IMR-90 (cell line): ENCODE measurements around the gene VIPR2.

Experiments
- BHLHE40 ChIP-seq: fragments of 150-350 bp; IDR thresholded peaks from 2 replicates; pipeline ENCODE4 v1.6.1; 2016; ENCODE audit warnings: mild to moderate bottlenecking, low read depth, low read length
- CHD1 ChIP-seq: IDR thresholded peaks from 2 replicates; pipeline ENCODE4 v1.6.1; 2012; ENCODE audit warnings: low read depth, low read length, improper control_type of control experiment
- CTCF ChIP-seq: conservative IDR thresholded peaks from 2 replicates; pipeline ENCODE4 v1.5.1; 2012; ENCODE audit warnings: mild to moderate bottlenecking, low read depth, low read length, improper control_type of control experiment
- FOS ChIP-seq: fragments of 150-350 bp; IDR thresholded peaks from 2 replicates; pipeline ENCODE4 v1.6.1; 2016; ENCODE audit warnings: low read depth, low read length
- MAZ ChIP-seq: IDR thresholded peaks from 2 replicates; pipeline ENCODE4 v1.6.1; 2012; ENCODE audit warnings: low read depth, mild to moderate bottlenecking, low read length, improper control_type of control experiment, moderate library complexity, borderline replicate concordance
- POLR2A ChIP-seq: IDR thresholded peaks from 2 replicates; pipeline ENCODE4 v1.6.1; 2012; ENCODE audit warnings: mild to moderate bottlenecking, low read depth, low read length
- RAD21 ChIP-seq: IDR thresholded peaks from 2 replicates; pipeline ENCODE4 v1.6.1; 2012; ENCODE audit warnings: low read length, improper control_type of control experiment
- RFX5 ChIP-seq: IDR thresholded peaks from 2 replicates; pipeline ENCODE4 v1.8.0; 2012; ENCODE audit warnings: low read depth, mild to moderate bottlenecking, low read length, moderate library complexity
- USF2 ChIP-seq: fragments of 150-350 bp; IDR thresholded peaks from 2 replicates; pipeline ENCODE4 v1.6.1; 2017; ENCODE audit warnings: mild to moderate bottlenecking, antibody characterized with exemption, low read length, low read depth

GRCh38 chr7:159147687-159148086 is 3.0 kb upstream of the VIPR2 start:
- TF ChIP-seq CTCF (no peak), RFX5 (no peak), POLR2A (no peak), CHD1 (no peak), USF2 (no peak), MAZ (no peak), BHLHE40 (no peak), RAD21 (no peak), FOS (no peak)
